ENCODE data around the gene XRCC1. TPM values are rescaled to one million over a fixed set of nuclear protein-coding genes. Genes with fewer than 3 reads are reported as not detected.

XRCC1 gene
- total RNA-seq, 1 donor from 2014 or later: 70.7 TPM

GRCh38 chr19:43562226-43562697, 13.1 kb downstream of the XRCC1 start:
- no peak for DNase-seq (ENCODE audit: low spot score, unreplicated experiment)
- TF ChIP-seq CTCF (IDR thresholded peaks at IDR 0.05; ENCODE audit: unreplicated experiment): no peak
- Mint-ChIP-seq H3K27ac (no peak overlapping the region), H3K36me3 (ENCODE audit: insufficient read depth) (peaks cover 19% of the 10 kb centered on the region), H3K4me3 (ENCODE audit: low read depth) (no peak overlapping the region), H3K4me1 (ENCODE audit: low read depth) (no peaks in the 10 kb centered on the region), H3K9me3 (ENCODE audit: low read depth) (no peaks in the 10 kb centered on the region), H3K27me3 (no peaks in the 10 kb centered on the region)

- Mint-ChIP-seq H3K4me1 (ENCODE audit: low read depth) (no peaks in the 10 kb centered on the region), H3K27me3 (no peaks in the 10 kb centered on the region), H3K4me3 (ENCODE audit: low read depth) (no peak overlapping the region), H3K9me3 (ENCODE audit: low read depth) (no peaks in the 10 kb centered on the region), H3K36me3 (ENCODE audit: insufficient read depth) (peaks cover 18% of the 10 kb centered on the region), H3K27ac (peak overlapping the region; percentile 58)
- no peak for TF ChIP-seq CTCF (IDR thresholded peaks at IDR 0.05; ENCODE audit: unreplicated experiment)
- no peak for DNase-seq (ENCODE audit: low spot score, unreplicated experiment)
Observed at GRCh38 chr19:43561139-43561970, 14.0 kb downstream of the XRCC1 start.

- Mint-ChIP-seq H3K27ac (peak overlapping the region; percentile 58), H3K36me3 (ENCODE audit: insufficient read depth) (peaks cover 18% of the 10 kb centered on the region), H3K4me1 (ENCODE audit: low read depth) (no peaks in the 10 kb centered on the region), H3K27me3 (no peaks in the 10 kb centered on the region), H3K9me3 (ENCODE audit: low read depth) (no peaks in the 10 kb centered on the region), H3K4me3 (ENCODE audit: low read depth) (no peak overlapping the region)
- no peak for TF ChIP-seq CTCF (IDR thresholded peaks at IDR 0.05; ENCODE audit: unreplicated experiment)
- no peak for DNase-seq (ENCODE audit: low spot score, unreplicated experiment)
Observed at GRCh38 chr19:43560687-43561086, 14.6 kb downstream of the XRCC1 start.

GRCh38 chr19:43555185-43555770, 20.0 kb downstream of the XRCC1 start:
- DNase-seq (ENCODE audit: low spot score, unreplicated experiment): peak; percentile 65
- no peak overlapping the region for H3K4me3 Mint-ChIP-seq (ENCODE audit: low read depth)
- H3K9me3 Mint-ChIP-seq (ENCODE audit: low read depth): no peaks in the 10 kb centered on the region
- peaks cover 17% of the 10 kb centered on the region for H3K36me3 Mint-ChIP-seq (ENCODE audit: insufficient read depth)
- peak; percentile 71 for TF ChIP-seq CTCF (IDR thresholded peaks at IDR 0.05; ENCODE audit: unreplicated experiment)
- H3K4me1 Mint-ChIP-seq (ENCODE audit: low read depth): no peaks in the 10 kb centered on the region
- no peak overlapping the region for H3K27ac Mint-ChIP-seq
- H3K27me3 Mint-ChIP-seq: no peaks in the 10 kb centered on the region

GRCh38 chr19:43554317-43554895, 20.9 kb downstream of the XRCC1 start:
- no peak for DNase-seq (ENCODE audit: low spot score, unreplicated experiment)
- H3K4me1 Mint-ChIP-seq (ENCODE audit: low read depth): no peaks in the 10 kb centered on the region
- H3K9me3 Mint-ChIP-seq (ENCODE audit: low read depth): no peaks in the 10 kb centered on the region
- TF ChIP-seq CTCF (IDR thresholded peaks at IDR 0.05; ENCODE audit: unreplicated experiment): no peak
- H3K27ac Mint-ChIP-seq: no peak overlapping the region
- H3K27me3 Mint-ChIP-seq: no peaks in the 10 kb centered on the region
- no peak overlapping the region for H3K4me3 Mint-ChIP-seq (ENCODE audit: low read depth)
- peaks cover 22% of the 10 kb centered on the region for H3K36me3 Mint-ChIP-seq (ENCODE audit: insufficient read depth)

Measured in progenitor cell of endocrine pancreas (in vitro differentiated cells).